Measurements from ENCODE around the gene ZNF777.
"Not testable (repeated sequence)": the region's sequence is repeated elsewhere in the genome, so short reads cannot be mapped to it uniquely, and the experiment has no call there.

ZNF777 gene

GRCh38 chr7:149494738-149495368, 34.0 kb upstream of the ZNF777 start:
- in situ Hi-C loops (cut with MboI; ENCODE audit: low pct_unique_long_range_greater_than_20kb, low sequenced_read_pairs, unreplicated experiment): no loop called here
- no peak for DNase-seq (ENCODE audit: low spot score)
- TF ChIP-seq CTCF (IDR thresholded peaks at IDR 0.05; ENCODE audit: extremely low read depth, insufficient read depth, missing control alignments): no peak

- DNase-seq (ENCODE audit: low spot score); in situ Hi-C loops (cut with MboI; ENCODE audit: low pct_unique_long_range_greater_than_20kb, low sequenced_read_pairs, unreplicated experiment): not testable (repeated sequence)
Measured at GRCh38 chr7:149493975-149494374, 33.1 kb upstream of the ZNF777 start.

- in situ Hi-C loops (cut with MboI; ENCODE audit: low pct_unique_long_range_greater_than_20kb, low sequenced_read_pairs, unreplicated experiment): no loop called here
- no peak for TF ChIP-seq CTCF (IDR thresholded peaks at IDR 0.05; ENCODE audit: extremely low read depth, insufficient read depth, missing control alignments)
- no peak for DNase-seq (ENCODE audit: low spot score)
Measured at GRCh38 chr7:149493366-149493765, 32.5 kb upstream of the ZNF777 start.

- in situ Hi-C loops (cut with MboI; ENCODE audit: low pct_unique_long_range_greater_than_20kb, low sequenced_read_pairs, unreplicated experiment): no loop called here
- no peak for TF ChIP-seq CTCF (IDR thresholded peaks at IDR 0.05; ENCODE audit: extremely low read depth, insufficient read depth, missing control alignments)
- DNase-seq (ENCODE audit: low spot score): no peak
Measured at GRCh38 chr7:149490083-149490760, 29.4 kb upstream of the ZNF777 start.

- in situ Hi-C loops (cut with MboI; ENCODE audit: low pct_unique_long_range_greater_than_20kb, low sequenced_read_pairs, unreplicated experiment): no loop called here
- DNase-seq (ENCODE audit: low spot score): no peak
- TF ChIP-seq CTCF (IDR thresholded peaks at IDR 0.05; ENCODE audit: extremely low read depth, insufficient read depth, missing control alignments): peak; percentile 28
Measured at GRCh38 chr7:149489391-149490024, 28.6 kb upstream of the ZNF777 start.

- no peak for TF ChIP-seq CTCF (IDR thresholded peaks at IDR 0.05; ENCODE audit: extremely low read depth, insufficient read depth, missing control alignments)
- no peak for DNase-seq (ENCODE audit: low spot score)
- in situ Hi-C loops (cut with MboI; ENCODE audit: low pct_unique_long_range_greater_than_20kb, low sequenced_read_pairs, unreplicated experiment): no loop called here
Measured at GRCh38 chr7:149479568-149479967, 18.7 kb upstream of the ZNF777 start.

GRCh38 chr7:149478754-149479153, 17.9 kb upstream of the ZNF777 start:
- no peak for TF ChIP-seq CTCF (IDR thresholded peaks at IDR 0.05; ENCODE audit: extremely low read depth, insufficient read depth, missing control alignments)
- no peak for DNase-seq (ENCODE audit: low spot score)
- in situ Hi-C loops (cut with MboI; ENCODE audit: low pct_unique_long_range_greater_than_20kb, low sequenced_read_pairs, unreplicated experiment): no loop called here

Measured in GM13977 (cell line).